H1 (cell line): ENCODE measurements around the gene XAGE1A. TPM values are rescaled to one million over a fixed set of nuclear protein-coding genes. Genes with fewer than 3 reads are reported as not detected.

Experiments
- CTCF ChIA-PET: fragments of 300-600 bp; sonication (Branson Sonifier 250); formaldehyde crosslinking; loops from one replicate; lab custom pipeline; 2021; ENCODE audit not compliant: partially characterized antibody; lab: Charles Lee
- POLR2A ChIA-PET: fragments of 300-600 bp; sonication (Branson Sonifier 250); formaldehyde crosslinking; loops from one replicate; lab custom pipeline; 2021; ENCODE audit warnings: inconsistent platforms; ENCODE audit not compliant: partially characterized antibody; lab: Charles Lee
- DNase-seq, 2 experiments: peaks; one replicate each; pipeline versions ENCODE4 v3.0.0 to v3.0.0-alpha.2; 2010 to 2022; ENCODE audit warnings: low spot score in 2 of 2, low read depth in 1 of 2, mixed read lengths in 1 of 2
- FAIRE-seq: peaks from 2 replicates; lab custom pipeline; 2011; peaks lifted over from hg19 to GRCh38; lab: Jason Lieb, UNC
- H2AFZ ChIP-seq: 2 replicates; pipeline ENCODE4 v1.8.1; 2012; ENCODE audit warnings: low read length, inconsistent platforms
- H2AK5ac ChIP-seq: 2 replicates; pipeline ENCODE4 v1.6.1; 2013; ENCODE audit warnings: low read depth, low read length
- H2BK120ac ChIP-seq: replicated peaks from 2 replicates; pipeline ENCODE3; 2013; ENCODE audit warnings: low read depth, low read length, inconsistent platforms
- H2BK12ac ChIP-seq: 2 replicates; pipeline ENCODE4 v1.6.1; 2013; ENCODE audit warnings: low read depth, low read length
- H2BK15ac ChIP-seq: 2 replicates; pipeline ENCODE4 v1.6.1; 2013; ENCODE audit warnings: low read length
- H2BK20ac ChIP-seq: 2 replicates; pipeline ENCODE4 v1.6.1; 2013; ENCODE audit warnings: low read length
- H2BK5ac ChIP-seq: 2 replicates; pipeline ENCODE4 v1.6.1; 2013; ENCODE audit warnings: low read depth, low read length
- H3K14ac ChIP-seq: 2 replicates; pipeline ENCODE4 v1.6.1; 2013; ENCODE audit warnings: inconsistent platforms; ENCODE audit not compliant: insufficient read length
- H3K18ac ChIP-seq: 2 replicates; pipeline ENCODE4 v1.6.1; 2013; ENCODE audit warnings: low read length; ENCODE audit errors: extremely low read depth
- H3K23ac ChIP-seq: 2 replicates; pipeline ENCODE4 v1.6.1; 2013; ENCODE audit warnings: inconsistent platforms; ENCODE audit not compliant: insufficient read length
- H3K23me2 ChIP-seq: 2 replicates; pipeline ENCODE4 v1.6.1; 2013; ENCODE audit warnings: low read depth, low read length
- H3K27ac ChIP-seq: 2 replicates; pipeline ENCODE4 v1.6.1; 2011; ENCODE audit warnings: low read depth, low read length, inconsistent platforms
- H3K27me3 ChIP-seq, 4 experiments: replicated peaks in 1 of 4; 1 replicate in 1 of 4; 2 replicates in 3 of 4; pipeline versions ENCODE4 v1.6.1 to v1.8.1; 2011 to 2013; ENCODE audit warnings: low read length in 3 of 4, mild to moderate bottlenecking in 3 of 4, inconsistent platforms in 2 of 4, mixed read lengths in 2 of 4, moderate library complexity in 1 of 4; ENCODE audit not compliant: control insufficient read depth in 3 of 4, insufficient read depth in 3 of 4; ENCODE audit errors: extremely low read depth in 1 of 4
- H3K36me3 ChIP-seq, 4 experiments: 2 replicates each; pipeline versions ENCODE4 v1.6.1 to v1.8.1; 2011 to 2013; ENCODE audit warnings: mild to moderate bottlenecking in 4 of 4, low read length in 3 of 4, moderate library complexity in 2 of 4, control low read depth in 1 of 4, inconsistent platforms in 1 of 4; ENCODE audit not compliant: insufficient read depth in 4 of 4, control insufficient read depth in 2 of 4
- H3K4ac ChIP-seq: replicated peaks from 2 replicates; pipeline ENCODE3; 2013; ENCODE audit warnings: low read length, low read depth, mixed read lengths, inconsistent platforms; ENCODE audit not compliant: insufficient read length
- H3K4me1 ChIP-seq, 4 experiments: replicated peaks in 1 of 4; 1 replicate in 1 of 4; 2 replicates in 3 of 4; pipeline versions ENCODE4 v1.6.1 to v1.8.1; 2011 to 2013; ENCODE audit warnings: low read length in 3 of 4, inconsistent platforms in 2 of 4, mixed read lengths in 1 of 4; ENCODE audit not compliant: insufficient read depth in 4 of 4, control insufficient read depth in 3 of 4
- H3K4me2 ChIP-seq, 2 experiments: 2 replicates each; pipeline versions ENCODE4 v1.6.1 to v1.8.1; 2011 to 2013; ENCODE audit warnings: low read depth in 2 of 2, low read length in 2 of 2, control low read depth in 1 of 2, inconsistent platforms in 1 of 2, mild to moderate bottlenecking in 1 of 2; ENCODE audit not compliant: insufficient read depth in 1 of 2
- H3K4me3 ChIP-seq, 4 experiments: fragments of 200-600, 300-600 bp in 1 of 4; sonication (generic), shearing (Covaris generic), sonication (Bioruptor Twin) in 1 of 4; 2 replicates each; pipeline versions ENCODE4 v1.5.1 to v1.8.1; 2011 to 2016; ENCODE audit warnings: low read length in 4 of 4, low read depth in 3 of 4, control low read depth in 2 of 4, inconsistent platforms in 2 of 4, mild to moderate bottlenecking in 2 of 4, mixed read lengths in 1 of 4, moderate library complexity in 1 of 4; ENCODE audit not compliant: insufficient read depth in 2 of 4; ENCODE audit errors: extremely low read depth in 1 of 4
- H3K56ac ChIP-seq: replicated peaks from 2 replicates; pipeline ENCODE3; 2013; ENCODE audit warnings: low read depth, mild to moderate bottlenecking, mixed read lengths, low read length, inconsistent platforms; ENCODE audit not compliant: insufficient read length
- H3K79me1 ChIP-seq: 2 replicates; pipeline ENCODE4 v1.6.1; 2013; ENCODE audit warnings: low read depth, low read length, control low read depth
- H3K79me2 ChIP-seq, 2 experiments: 2 replicates each; pipeline versions ENCODE4 v1.6.1 to v1.8.1; 2012 to 2013; ENCODE audit warnings: low read length in 2 of 2, mild to moderate bottlenecking in 2 of 2, inconsistent platforms in 1 of 2; ENCODE audit not compliant: insufficient read depth in 2 of 2, control insufficient read depth in 1 of 2
- H3K9ac ChIP-seq, 4 experiments: replicated peaks in 1 of 4; 1 replicate in 1 of 4; 2 replicates in 3 of 4; pipeline versions ENCODE4 v1.6.1 to v1.8.1; 2011 to 2013; ENCODE audit warnings: low read depth in 3 of 4, low read length in 3 of 4, control low read depth in 2 of 4, mild to moderate bottlenecking in 2 of 4, moderate library complexity in 2 of 4, inconsistent platforms in 1 of 4; ENCODE audit errors: extremely low read depth in 1 of 4
- H3K9me3 ChIP-seq, 2 experiments: 2 replicates each; pipeline versions ENCODE4 v1.6.1 to v1.8.1; 2012 to 2013; ENCODE audit warnings: mild to moderate bottlenecking in 2 of 2, moderate library complexity in 2 of 2, control low read depth in 1 of 2, inconsistent platforms in 1 of 2, low read depth in 1 of 2, low read length in 1 of 2, mixed read lengths in 1 of 2; ENCODE audit not compliant: insufficient read depth in 2 of 2
- H4K20me1 ChIP-seq, 2 experiments: replicated peaks in 1 of 2; 2 replicates each; pipeline versions ENCODE3 to v1.8.1; 2011 to 2013; ENCODE audit warnings: inconsistent platforms in 2 of 2, low read length in 2 of 2, mild to moderate bottlenecking in 1 of 2; ENCODE audit not compliant: insufficient read depth in 2 of 2, control insufficient read depth in 1 of 2
- H4K5ac ChIP-seq: 2 replicates; pipeline ENCODE4 v1.6.1; 2013; ENCODE audit warnings: low read length, low read depth, mixed read lengths, inconsistent platforms; ENCODE audit not compliant: insufficient read length
- H4K8ac ChIP-seq: 2 replicates; pipeline ENCODE4 v1.8.0; 2013; ENCODE audit warnings: mild to moderate bottlenecking, moderate library complexity, low read length, inconsistent platforms; ENCODE audit not compliant: insufficient read depth; ENCODE audit errors: extremely low read depth
- H4K91ac ChIP-seq: replicated peaks from 2 replicates; pipeline ENCODE3; 2013; ENCODE audit warnings: low read length, mixed read lengths, inconsistent platforms; ENCODE audit not compliant: insufficient read length
- FOSL1 ChIP-seq: IDR thresholded peaks from 2 replicates; pipeline ENCODE4 v1.6.1; 2011; ENCODE audit warnings: mild to moderate bottlenecking, low read depth, low read length, moderate library complexity; ENCODE audit not compliant: insufficient read depth
- POU5F1 ChIP-seq: IDR thresholded peaks from 2 replicates; pipeline ENCODE4 v1.6.1; 2011; ENCODE audit warnings: low read depth, mild to moderate bottlenecking, low read length, moderate library complexity
- SRF ChIP-seq: IDR thresholded peaks from 2 replicates; pipeline ENCODE4 v1.6.1; 2011; ENCODE audit warnings: mild to moderate bottlenecking, low read depth, low read length, moderate library complexity
- TCF12 ChIP-seq: IDR thresholded peaks from 2 replicates; pipeline ENCODE4 v1.6.1; 2011; ENCODE audit warnings: low read depth, mild to moderate bottlenecking, low read length
- YY1 ChIP-seq: IDR thresholded peaks from 2 replicates; pipeline ENCODE4 v1.6.1; 2011; ENCODE audit warnings: low read depth, mild to moderate bottlenecking, low read length
- WGBS, 2 experiments: shearing (Covaris generic) in 1 of 2; methylation state at CpG; one replicate each; pipeline versions ENCODE4 v1.1.6 to v1.1.7; 2013 to 2015; ENCODE audit warnings: low lambda C conversion rate in 2 of 2, mixed read lengths in 2 of 2, inconsistent platforms in 1 of 2, low coverage in 1 of 2, missing lambda C conversion rate in 1 of 2; ENCODE audit not compliant: insufficient replicate concordance in 2 of 2, insufficient coverage in 1 of 2, insufficient read length in 1 of 2; ENCODE audit errors: extremely low coverage in 1 of 2, missing lambda C conversion rate in 1 of 2; 5-methylcytosine and 5-hydroxymethylcytosine counted together
- polyA plus RNA-seq, 7 experiments: library from polyadenylated mRNA; depleted of rRNA in 3 of 7; stranded (reverse) in 5 of 7; unstranded in 2 of 7; fragments of >200 nt in 5 of 7; fragments of 200-250 nt in 2 of 7; gene quantifications; 1 replicate in 5 of 7; 2 replicates in 1 of 7; 4 replicates in 1 of 7; pipeline versions ENCODE4 v1.2.1 to v1.2.3, GENCODE V29; 2011 to 2013; ENCODE audit warnings: missing spikeins in 2 of 7, mixed read lengths in 2 of 7
- total RNA-seq: library from RNA; stranded (reverse); fragmentation: NEBNext Ultra II Directional; extraction: Animal tissue kit (Norgen Biotek cat#: 25700); gene quantifications from 2 replicates; pipeline ENCODE4 v1.2.1, GENCODE V29; 2021

XAGE1A gene
- total and polyA plus RNA-seq, 2 of the 8 experiments (the other 6 are each of a cell fraction or from before 2014, with no cell fraction given), result not detected

GRCh38 chrX:52542311-52542710, 46.7 kb downstream of the XAGE1A start:
- no peaks in the 10 kb centered on the region for H3K23me2 ChIP-seq
- H2BK120ac ChIP-seq, result no peak overlapping the region
- CTCF ChIA-PET, result no interaction called here
- H2BK12ac ChIP-seq, result no peak overlapping the region
- no peak overlapping the region for H2BK20ac ChIP-seq
- no peak overlapping the region for H3K9ac ChIP-seq
- no peak overlapping the region for H3K18ac ChIP-seq
- H4K5ac ChIP-seq, result no peak overlapping the region
- no peaks in the 10 kb centered on the region for H3K79me2 ChIP-seq
- no peak overlapping the region for H4K91ac ChIP-seq
- DNase-seq (no peak), FAIRE-seq (no peak)
- WGBS, 2 experiments, result 96% methylated on average over 6 of the region's 6 CpGs; no CpG with 5 or more reads in 1 of the 2 experiments
- no peak overlapping the region for H2AK5ac ChIP-seq
- H3K14ac ChIP-seq, result no peak overlapping the region
- H3K9me3 ChIP-seq, result no peaks in the 10 kb centered on the region
- H3K79me1 ChIP-seq, result no peaks in the 10 kb centered on the region
- POLR2A ChIA-PET, result no interaction called here
- TF ChIP-seq FOSL1, result no peak
- no peak for TF ChIP-seq YY1
- no peak for TF ChIP-seq SRF
- no peak for TF ChIP-seq POU5F1
- no peak for TF ChIP-seq TCF12
- no peak overlapping the region for H3K4me3 ChIP-seq
- no peak overlapping the region for H2BK15ac ChIP-seq
- H2AFZ ChIP-seq, result no peak overlapping the region
- H3K36me3 ChIP-seq, result no peaks in the 10 kb centered on the region
- H2BK5ac ChIP-seq, result no peak overlapping the region
- no peaks in the 10 kb centered on the region for H4K20me1 ChIP-seq
- H3K27me3 ChIP-seq, result no peaks in the 10 kb centered on the region
- no peak overlapping the region for H3K4me2 ChIP-seq
- peaks cover 0 to 6% (median 0%) of the 10 kb centered on the region in 4 experiments; a peak in 1 of 7 replicates for H3K4me1 ChIP-seq
- no peak overlapping the region for H3K4ac ChIP-seq
- no peak overlapping the region for H3K27ac ChIP-seq
- no peak overlapping the region for H4K8ac ChIP-seq
- no peak overlapping the region for H3K56ac ChIP-seq
- no peak overlapping the region for H3K23ac ChIP-seq
